T-cell (primary cell): ENCODE data around the gene PRG3. TPM values are rescaled to one million over a fixed set of nuclear protein-coding genes. Genes with fewer than 3 reads are reported as not detected.

ENCODE experiments used
- ATAC-seq, 4 experiments: fragments of 200-7000 bp in 3 of 4; fragments of 150-1000 bp in 1 of 4; cut with Tn5 transposase; replicated peaks in 1 of 4; 1 replicate in 3 of 4; 2 replicates in 1 of 4; pipeline ENCODE4 v1.10.0; 2021; ENCODE audit warnings: moderate library complexity in 3 of 4, mild to moderate bottlenecking in 2 of 4, moderate number of reproducible peaks in 1 of 4
- CTCF ChIA-PET, 2 donors: fragments of 300-600 bp; sonication (Branson Sonifier 250); formaldehyde crosslinking; loops; one replicate each; lab custom pipeline; 2022; ENCODE audit warnings: antibody characterized with exemption in 2 of 2; lab: Charles Lee
- POLR2A ChIA-PET, 2 donors: fragments of 300-600 bp; sonication (Branson Sonifier 250); formaldehyde crosslinking; loops; one replicate each; lab custom pipeline; 2022; ENCODE audit warnings: antibody characterized with exemption in 2 of 2; lab: Charles Lee
- DNase-seq, 35 experiments: peaks; one replicate each; pipeline versions ENCODE4 v3.0.0 to v3.0.0-alpha.2; 2013 to 2023
- H3K27ac ChIP-seq: one replicate; pipeline ENCODE4 v1.5.1; 2013; ENCODE audit warnings: low read length
- H3K27me3 ChIP-seq, 2 experiments: replicated peaks in 1 of 2; 1 replicate in 1 of 2; 2 replicates in 1 of 2; pipeline versions ENCODE4 v1.6.1 to v1.7.0; 2013; ENCODE audit warnings: low read length in 1 of 2, mixed read lengths in 1 of 2; ENCODE audit not compliant: control insufficient read depth in 2 of 2, insufficient read depth in 2 of 2; ENCODE audit errors: extremely low read depth in 1 of 2
- H3K36me3 ChIP-seq, 2 donors: 1 replicate in 1 of 2; 2 replicates in 1 of 2; pipeline versions ENCODE4 v1.6.1 to v1.7.0; 2013; ENCODE audit warnings: low read length in 1 of 2; ENCODE audit not compliant: control insufficient read depth in 2 of 2, insufficient read depth in 1 of 2; ENCODE audit errors: extremely low read depth in 1 of 2
- H3K4me1 ChIP-seq, 2 experiments: 1 replicate in 1 of 2; 2 replicates in 1 of 2; pipeline versions ENCODE4 v1.6.1 to v1.7.0; 2013; ENCODE audit warnings: low read length in 2 of 2, mixed read lengths in 1 of 2; ENCODE audit not compliant: insufficient read depth in 2 of 2, control insufficient read depth in 1 of 2; ENCODE audit errors: extremely low read depth in 1 of 2
- H3K4me3 ChIP-seq, 2 donors: 1 replicate in 1 of 2; 2 replicates in 1 of 2; pipeline versions ENCODE4 v1.5.1 to v1.7.0; 2013; ENCODE audit warnings: mild to moderate bottlenecking in 2 of 2, low read length in 1 of 2, moderate library complexity in 1 of 2; ENCODE audit not compliant: control insufficient read depth in 1 of 2; ENCODE audit errors: extremely low read depth in 1 of 2
- H3K9me3 ChIP-seq: 2 replicates; pipeline ENCODE4 v1.7.0; 2013
- H3K27ac Mint-ChIP-seq, 2 donors: one replicate each; pipeline ENCODE4 v1.8.0; 2020 to 2021; ENCODE audit warnings: mild to moderate bottlenecking in 2 of 2, mixed read lengths in 2 of 2
- H3K27me3 Mint-ChIP-seq, 2 donors: one replicate each; pipeline ENCODE4 v1.8.0; 2021 to 2022; ENCODE audit warnings: mixed read lengths in 2 of 2
- H3K36me3 Mint-ChIP-seq: one replicate; pipeline ENCODE4 v1.8.0; 2021; ENCODE audit warnings: mixed read lengths
- H3K4me1 Mint-ChIP-seq, 3 donors: one replicate each; pipeline ENCODE4 v1.8.0; 2020 to 2022; ENCODE audit warnings: mixed read lengths in 3 of 3, mild to moderate bottlenecking in 1 of 3
- H3K4me3 Mint-ChIP-seq, 3 donors: one replicate each; pipeline ENCODE4 v1.8.0; 2020 to 2022; ENCODE audit warnings: mild to moderate bottlenecking in 3 of 3, mixed read lengths in 3 of 3, moderate library complexity in 3 of 3
- H3K9me3 Mint-ChIP-seq, 3 donors: one replicate each; pipeline ENCODE4 v1.8.0; 2020 to 2022; ENCODE audit warnings: mixed read lengths in 3 of 3
- whole genome bisulfite sequencing: methylation state at CpG from one replicate; pipeline ENCODE4 v1.1.5; 2013; ENCODE audit warnings: missing lambda C conversion rate; ENCODE audit not compliant: insufficient coverage; 5-methylcytosine and 5-hydroxymethylcytosine counted together
- total RNA-seq, 35 experiments: library from RNA in 6 of 35; stranded (reverse) in 6 of 35; fragments of 120-200 nt in 1 of 35; gene quantifications; one replicate each; pipeline versions ENCODE4 v1.2.1 to v1.2.4 and lab custom pipeline; 2013 to 2026

Gene PRG3
- total RNA-seq, 5 donors from 2014 or later (not counting 1 experiment from before 2014, with no cell fraction given) = not detected

GRCh38 chr11:57392066-57392762 is 11.3 kb upstream of the PRG3 start:
- no peaks in the 10 kb centered on the region for H3K9me3 ChIP-seq
- Mint-ChIP-seq H3K4me3 (no peak overlapping the region), H3K27ac (no peak overlapping the region), H3K9me3 (no peaks in the 10 kb centered on the region), H3K4me1 (no peaks in the 10 kb centered on the region), H3K36me3 (no peaks in the 10 kb centered on the region), H3K27me3 (peaks cover 0 to 4% of the 10 kb centered on the region in 2 donors)
- ATAC-seq (no peak), DNase-seq (no peak)
- H3K36me3 ChIP-seq = no peaks in the 10 kb centered on the region
- no peak overlapping the region for H3K4me3 ChIP-seq
- CTCF ChIA-PET = no interaction called here
- POLR2A ChIA-PET = no interaction called here
- no peaks in the 10 kb centered on the region for H3K27me3 ChIP-seq
- WGBS = no CpG with 5 or more reads among the region's 8 CpGs
- no peaks in the 10 kb centered on the region for H3K4me1 ChIP-seq
- H3K27ac ChIP-seq = no peak overlapping the region

DNA sequence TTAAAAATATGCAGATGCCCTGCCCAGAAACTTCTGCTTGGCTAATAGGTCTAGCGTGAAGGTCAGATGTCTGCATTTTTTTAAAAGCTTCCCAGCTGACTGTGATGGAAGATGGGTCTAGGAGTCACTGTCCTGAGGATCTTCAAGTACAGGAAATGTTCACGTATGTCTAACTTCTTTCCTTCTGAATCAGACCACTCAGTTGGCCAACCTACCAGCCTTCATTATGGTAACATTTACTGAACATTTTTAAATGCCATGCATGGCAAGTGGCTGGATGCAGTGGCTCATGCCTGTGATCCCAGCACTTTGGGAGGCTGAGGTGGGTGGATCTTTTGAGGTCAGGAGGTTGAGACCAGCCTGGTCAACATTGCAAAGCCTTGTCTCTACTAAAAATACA is 10.6 kb upstream of the PRG3 start:
- Mint-ChIP-seq H3K36me3 (no peaks in the 10 kb centered on the region), H3K4me3 (no peak overlapping the region), H3K27me3 (peaks cover 0 to 4% of the 10 kb centered on the region in 2 donors)

DNA sequence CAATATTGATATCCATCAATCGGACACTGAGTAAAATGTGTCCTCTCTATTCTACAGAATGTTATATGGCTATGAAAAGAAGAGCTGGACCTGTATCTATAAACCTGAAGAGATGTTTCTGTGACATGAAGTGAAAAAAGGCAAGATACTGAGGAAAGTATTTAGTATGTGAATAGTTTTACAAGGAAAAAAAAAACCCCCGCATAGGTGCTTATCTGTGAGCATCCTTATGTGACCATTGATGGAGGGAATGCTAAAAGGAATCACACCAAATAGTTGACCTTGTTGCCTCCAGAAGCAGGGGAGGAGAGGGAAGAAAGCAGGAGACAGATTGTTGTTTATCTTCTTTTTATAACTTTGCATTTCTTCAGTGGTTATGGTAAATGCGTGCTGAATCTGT is 10.2 kb upstream of the PRG3 start:
- ChIA-PET CTCF (no interaction called here), POLR2A (interaction anchor here in 1 of 2 donors (0.6 kb wide), 1 partner anchor 39 kb away, joined by 5 read pairs; no protein-coding TSS in a partner anchor)
- no peaks in the 10 kb centered on the region for H3K4me1 Mint-ChIP-seq
- no peaks in the 10 kb centered on the region for H3K36me3 ChIP-seq
- H3K9me3 ChIP-seq = no peaks in the 10 kb centered on the region
- H3K27ac Mint-ChIP-seq = no peak overlapping the region
- no peaks in the 10 kb centered on the region for H3K9me3 Mint-ChIP-seq
- no peaks in the 10 kb centered on the region for H3K27me3 ChIP-seq
- ATAC-seq = no peak
- no peak overlapping the region for H3K4me3 ChIP-seq
- H3K4me3 Mint-ChIP-seq = no peak overlapping the region
- H3K4me1 ChIP-seq = no peaks in the 10 kb centered on the region
- no peak for DNase-seq
- peaks cover 0 to 4% of the 10 kb centered on the region in 2 donors for H3K27me3 Mint-ChIP-seq
- no peaks in the 10 kb centered on the region for H3K36me3 Mint-ChIP-seq
- WGBS = 89% methylated on average over 1 of the region's 3 CpGs
- no peak overlapping the region for H3K27ac ChIP-seq

More for the DNA sequence above, 10.6 kb upstream of the PRG3 start:
- no peak overlapping the region for H3K27ac Mint-ChIP-seq
- POLR2A ChIA-PET = no interaction called here
- H3K9me3 Mint-ChIP-seq = no peaks in the 10 kb centered on the region
- no peak overlapping the region for H3K27ac ChIP-seq
- H3K9me3 ChIP-seq = no peaks in the 10 kb centered on the region
- no peaks in the 10 kb centered on the region for H3K36me3 ChIP-seq
- no peaks in the 10 kb centered on the region for H3K4me1 Mint-ChIP-seq
- CTCF ChIA-PET = no interaction called here
- no peak overlapping the region for H3K4me3 ChIP-seq
- H3K27me3 ChIP-seq = no peaks in the 10 kb centered on the region
- H3K4me1 ChIP-seq = no peaks in the 10 kb centered on the region
- no peak for DNase-seq
- no peak for ATAC-seq
- 78% methylated on average over 1 of the region's 2 CpGs for WGBS

- POLR2A ChIA-PET = interaction anchor here in 1 of 2 donors (0.6 kb wide), 1 partner anchor 39 kb away, joined by 5 read pairs; no protein-coding TSS in a partner anchor
- ATAC-seq (no peak), DNase-seq (no peak)
- no peaks in the 10 kb centered on the region for H3K9me3 ChIP-seq
- H3K36me3 ChIP-seq = no peaks in the 10 kb centered on the region
- H3K27me3 Mint-ChIP-seq = peaks cover 0 to 4% of the 10 kb centered on the region in 2 donors
- H3K27me3 ChIP-seq = no peaks in the 10 kb centered on the region
- no peaks in the 10 kb centered on the region for H3K4me1 ChIP-seq
- WGBS = 40% methylated on average over 1 of the region's 2 CpGs
- CTCF ChIA-PET = no interaction called here
- H3K4me3 Mint-ChIP-seq = no peak within 1 kb of the TSS
- no peaks in the 10 kb centered on the region for H3K9me3 Mint-ChIP-seq
- no peaks in the 10 kb centered on the region for H3K36me3 Mint-ChIP-seq
- H3K27ac ChIP-seq = no peak within 1 kb of the TSS
- H3K4me1 Mint-ChIP-seq = no peaks in the 10 kb centered on the region
- no peak within 1 kb of the TSS for H3K27ac Mint-ChIP-seq
- H3K4me3 ChIP-seq = no peak within 1 kb of the TSS
Measured at GRCh38 chr11:57390535-57390934, 9.6 kb upstream of the PRG3 start, which contains the start of gene PRG2. PRG2 (minus strand) TSS chr11:57390650; CDS start chr11:57389944, 706 bp downstream.

GRCh38 chr11:57387289-57388030 is 6.5 kb upstream of the PRG3 start:
- Histone ChIP-seq H3K27me3 (peaks cover 0 to 2% of the 10 kb centered on the region in 2 experiments), H3K4me3 (no peak overlapping the region), H3K4me1 (no peaks in the 10 kb centered on the region), H3K9me3 (no peaks in the 10 kb centered on the region), H3K36me3 (no peaks in the 10 kb centered on the region), H3K27ac (no peak overlapping the region)
- WGBS = 85% methylated on average over 8 of the region's 16 CpGs
- Mint-ChIP-seq H3K4me1 (no peaks in the 10 kb centered on the region), H3K27me3 (peaks cover under 1 to 10% of the 10 kb centered on the region in 2 donors), H3K36me3 (no peaks in the 10 kb centered on the region), H3K4me3 (no peak overlapping the region), H3K27ac (no peak overlapping the region), H3K9me3 (no peaks in the 10 kb centered on the region)
- CTCF ChIA-PET = no interaction called here
- ATAC-seq = no peak
- POLR2A ChIA-PET = no interaction called here
- DNase-seq = no peak

DNA sequence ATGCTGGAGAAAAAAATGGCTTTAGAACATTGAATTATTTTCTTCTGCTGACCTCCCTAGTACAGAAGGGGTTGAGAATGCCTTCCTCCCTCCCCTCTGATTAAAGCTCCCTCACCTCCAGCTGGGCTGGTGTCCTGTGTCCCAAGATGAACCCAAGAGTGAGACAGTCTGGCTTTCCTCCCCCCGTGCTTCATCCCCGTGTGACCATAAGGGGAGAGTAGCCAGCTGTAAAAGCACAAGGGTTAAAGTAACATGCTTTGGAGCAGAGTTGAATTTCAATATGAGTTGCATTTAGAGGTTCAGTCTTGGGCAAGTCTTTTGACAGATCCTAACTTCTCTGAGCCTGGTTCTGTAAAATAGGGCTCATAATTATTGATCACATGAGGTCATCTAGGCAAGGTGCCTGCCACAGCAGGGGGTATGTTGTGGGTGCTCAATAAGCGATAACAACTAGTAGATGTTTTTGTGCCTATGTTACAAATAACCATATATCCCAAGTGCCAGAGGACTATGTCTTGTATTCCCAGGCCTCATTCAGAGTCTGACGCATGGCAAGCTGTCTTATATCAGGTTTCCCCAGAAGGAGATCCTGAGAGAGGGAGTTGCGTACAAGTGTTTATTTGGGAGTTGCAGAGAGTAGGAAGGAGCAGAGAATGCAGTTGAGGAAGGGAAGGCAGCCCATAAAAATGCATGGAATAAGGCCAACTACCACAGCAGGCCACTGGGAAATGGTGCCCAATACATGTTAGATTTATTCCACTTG is 5.4 kb upstream of the PRG3 start:
- H3K27me3 ChIP-seq = peaks cover 0 to 3% of the 10 kb centered on the region in 2 experiments
- no peak overlapping the region for H3K4me3 Mint-ChIP-seq
- WGBS = 83% methylated on average over 3 of the region's 5 CpGs
- ChIA-PET CTCF (no interaction called here), POLR2A (no interaction called here)
- H3K27me3 Mint-ChIP-seq = peaks cover 6 to 12% of the 10 kb centered on the region in 2 donors
- no peaks in the 10 kb centered on the region for H3K9me3 ChIP-seq
- no peak overlapping the region for H3K4me3 ChIP-seq
- no peaks in the 10 kb centered on the region for H3K4me1 ChIP-seq
- ATAC-seq = no peak
- no peak overlapping the region for H3K27ac ChIP-seq
- no peaks in the 10 kb centered on the region for H3K36me3 ChIP-seq
- H3K9me3 Mint-ChIP-seq = no peaks in the 10 kb centered on the region
- DNase-seq = no peak
- H3K27ac Mint-ChIP-seq = no peak overlapping the region
- no peaks in the 10 kb centered on the region for H3K36me3 Mint-ChIP-seq
- H3K4me1 Mint-ChIP-seq = no peaks in the 10 kb centered on the region
